NCI-H460 (cell line): ENCODE data around the gene ARL14. TPM values are rescaled to one million over a fixed set of nuclear protein-coding genes. Genes with fewer than 3 reads are reported as not detected.

Experiments used
- DNase-seq: peaks from one replicate; pipeline ENCODE4 v3.0.0-alpha.2; 2016; ENCODE audit warnings: low read depth; ENCODE audit errors: extremely low read depth
- polyA plus RNA-seq: library from polyadenylated mRNA; depleted of rRNA; stranded (reverse); fragments of >200 nt; gene quantifications from 2 replicates; pipeline ENCODE4 v1.2.3, GENCODE V29; 2014; cell fraction: nucleus; rRNA removed
- total RNA-seq: library from RNA; depleted of rRNA; stranded (reverse); fragments of >200 nt; shearing (Covaris generic); gene quantifications from 2 replicates; pipeline ENCODE4 v1.2.3, GENCODE V29; 2014; rRNA removed

Gene ARL14
- not detected in 2 replicates for total RNA-seq
- polyA plus RNA-seq, result not detected in 2 replicates

- DNase-seq, result no peak
Measured at GRCh38 chr3:160676547-160677303, at the start of gene ARL14. TSS of gene ARL14 (plus strand) at chr3:160677160. CDS start at chr3:160677347, 187 bp downstream.

- DNase-seq, result no peak
Measured at GRCh38 chr3:160629491-160629890, 47.5 kb upstream of the ARL14 start.

GRCh38 chr3:160633361-160634083 lies 43.4 kb upstream of the ARL14 start:
- DNase-seq, result no peak

- no peak for DNase-seq
Measured at GRCh38 chr3:160635213-160635612, 41.7 kb upstream of the ARL14 start.

GRCh38 chr3:160637086-160637485 lies 39.9 kb upstream of the ARL14 start:
- no peak for DNase-seq

- no peak for DNase-seq
Measured at GRCh38 chr3:160638184-160638583, 38.8 kb upstream of the ARL14 start.

GRCh38 chr3:160641665-160642309 lies 35.2 kb upstream of the ARL14 start:
- no peak for DNase-seq

- DNase-seq, result no peak
Measured at GRCh38 chr3:160643994-160644393, 33.0 kb upstream of the ARL14 start.

GRCh38 chr3:160644491-160644890 lies 32.5 kb upstream of the ARL14 start:
- DNase-seq, result no peak

GRCh38 chr3:160648701-160649100 lies 28.3 kb upstream of the ARL14 start:
- no peak for DNase-seq

GRCh38 chr3:160649596-160649995 lies 27.4 kb upstream of the ARL14 start:
- no peak for DNase-seq

GRCh38 chr3:160653512-160653911 lies 23.4 kb upstream of the ARL14 start:
- DNase-seq, result no peak

GRCh38 chr3:160660902-160661301 lies 16.1 kb upstream of the ARL14 start:
- no peak for DNase-seq

GRCh38 chr3:160661660-160662059 lies 15.3 kb upstream of the ARL14 start:
- DNase-seq, result no peak

GRCh38 chr3:160665231-160665630 lies 11.7 kb upstream of the ARL14 start:
- no peak for DNase-seq

- no peak for DNase-seq
Measured at GRCh38 chr3:160665784-160666526, 11.0 kb upstream of the ARL14 start.

- DNase-seq, result no peak
Measured at GRCh38 chr3:160667452-160667851, 9.5 kb upstream of the ARL14 start.

- DNase-seq, result no peak
Measured at GRCh38 chr3:160668454-160668853, 8.5 kb upstream of the ARL14 start.

- DNase-seq, result no peak
Measured at GRCh38 chr3:160671231-160671630, 5.7 kb upstream of the ARL14 start.

GRCh38 chr3:160671995-160672394 lies 5.0 kb upstream of the ARL14 start:
- no peak for DNase-seq

GRCh38 chr3:160673188-160673587 lies 3.8 kb upstream of the ARL14 start:
- DNase-seq, result no peak
